Activated naive CD4-positive, alpha-beta T cell treated with anti-CD3 and anti-CD28 coated beads, Interleukin-2, amount 50 U/mL, for 72 hours (primary cell): ENCODE data around the gene HARS1. TPM values are rescaled to one million over a fixed set of nuclear protein-coding genes. Genes with fewer than 3 reads are reported as not detected.
"Not testable (repeated sequence)": the region's sequence is repeated elsewhere in the genome, so short reads cannot be mapped to it uniquely, and the experiment has no call there.

Experiments used
- ATAC-seq, 2 donors: fragments of 150-1000 bp; cut with Tn5 transposase; 2 replicates each; pipeline ENCODE4 v1.10.0; 2021; ENCODE audit warnings: mild to moderate bottlenecking in 2 of 2, moderate library complexity in 2 of 2
- DNase-seq, 2 donors: peaks; one replicate each; pipeline ENCODE4 v3.0.0; 2021 to 2022; ENCODE audit warnings: low spot score in 2 of 2
- H3K27ac Mint-ChIP-seq, 2 donors: one replicate each; pipeline ENCODE4 v1.8.0; 2022; ENCODE audit warnings: mild to moderate bottlenecking in 2 of 2, mixed read lengths in 2 of 2
- H3K36me3 Mint-ChIP-seq, 2 donors: one replicate each; pipeline ENCODE4 v1.8.0; 2022; ENCODE audit warnings: mixed read lengths in 2 of 2
- H3K9me3 Mint-ChIP-seq, 2 donors: one replicate each; pipeline ENCODE4 v1.8.0; 2022; ENCODE audit warnings: mixed read lengths in 2 of 2
- total RNA-seq, 2 donors: library from RNA; stranded (reverse); gene quantifications; one replicate each; pipeline ENCODE4 v1.2.3, GENCODE V29; 2022

HARS1 gene
- total RNA-seq, 2 donors from 2014 or later, result 78.9 to 94.6 TPM

DNA sequence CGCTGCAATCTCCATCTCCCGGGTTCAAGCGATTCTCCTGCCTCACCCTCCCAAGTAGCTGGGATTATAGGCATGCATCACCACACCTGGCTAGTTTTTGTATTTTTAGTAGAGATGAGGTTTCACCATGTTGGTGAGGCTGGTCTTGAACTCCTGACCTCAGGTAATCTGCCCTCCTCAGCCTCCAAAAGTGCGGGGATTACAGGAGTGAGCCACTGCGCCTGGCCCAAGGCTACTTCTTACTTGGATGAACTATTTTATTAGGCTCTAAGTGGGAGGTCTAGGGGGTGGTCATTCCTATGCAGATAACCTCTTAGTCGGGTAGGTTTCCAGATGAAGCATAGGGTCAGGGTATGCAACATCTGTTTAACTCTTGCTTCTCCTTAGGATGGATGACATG is 30.8 kb downstream of the HARS1 start:
- not testable (repeated sequence) for H3K9me3 Mint-ChIP-seq, H3K27ac Mint-ChIP-seq, ATAC-seq, DNase-seq
- H3K36me3 Mint-ChIP-seq, result peaks cover 21 to 42% of the 10 kb centered on the region in 2 donors

- H3K9me3 Mint-ChIP-seq, result no peaks in the 10 kb centered on the region
- no peak for DNase-seq
- no peak for ATAC-seq
- H3K36me3 Mint-ChIP-seq, result peaks cover 12 to 33% of the 10 kb centered on the region in 2 donors
- H3K27ac Mint-ChIP-seq, result peak overlapping the region; percentile 55 to 74
These were observed 32.3 kb downstream of the HARS1 start for GRCh38 chr5:140658870-140659269.

DNA sequence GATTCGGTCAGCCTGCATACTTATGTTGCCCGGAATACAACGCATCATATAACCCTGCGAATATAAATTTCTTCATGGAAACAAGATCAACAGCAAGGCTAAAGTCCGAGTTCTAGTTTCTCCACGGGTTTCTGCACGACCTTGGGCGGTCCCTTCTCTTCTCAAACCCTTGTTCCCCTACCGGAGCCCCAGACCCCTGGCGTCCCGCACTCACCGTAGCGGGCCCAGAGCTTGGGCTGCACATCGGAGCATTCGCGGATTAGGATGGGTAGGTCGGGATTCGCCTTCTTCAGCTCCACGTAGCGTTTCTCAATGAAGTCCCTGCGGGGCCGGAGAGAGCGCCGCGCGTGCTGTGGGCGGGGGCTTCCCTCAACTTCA is 44.1 kb downstream of the HARS1 start:
- ATAC-seq (no peak), DNase-seq (no peak)
- Mint-ChIP-seq H3K9me3 (no peaks in the 10 kb centered on the region), H3K27ac (peak overlapping the region; percentile 95 to 100), H3K36me3 (peaks cover 17% of the 10 kb centered on the region in 2 donors)

DNA sequence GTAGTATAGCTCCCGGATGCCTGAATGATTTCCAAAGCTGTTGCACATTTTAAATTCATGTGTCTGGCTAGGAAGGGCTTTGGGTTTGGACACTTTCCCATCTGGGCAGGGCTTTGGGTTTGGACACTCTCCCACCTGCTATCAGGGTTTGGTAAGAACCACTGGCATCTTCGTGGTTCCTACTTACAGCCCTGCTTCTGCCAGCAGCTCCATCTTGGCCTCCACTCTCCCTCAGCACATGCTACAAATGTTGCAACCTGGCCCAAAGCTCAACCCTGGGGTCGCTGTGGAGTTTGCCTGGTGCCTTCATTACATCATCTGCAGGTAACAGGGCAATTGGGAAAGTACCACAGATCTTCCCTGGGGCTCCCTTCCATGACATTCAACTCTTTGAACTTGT is 48.5 kb downstream of the HARS1 start:
- Mint-ChIP-seq H3K36me3 (peaks cover 10 to 20% of the 10 kb centered on the region in 2 donors), H3K9me3 (no peaks in the 10 kb centered on the region), H3K27ac (peak overlapping the region in 1 of 2 donors; percentile 41)
- DNase-seq, result no peak
- ATAC-seq, result no peak

GRCh38 chr5:140641716-140642115 is 49.5 kb downstream of the HARS1 start:
- DNase-seq (no peak), ATAC-seq (no peak)
- Mint-ChIP-seq H3K36me3 (peaks cover 8 to 11% of the 10 kb centered on the region in 2 donors), H3K9me3 (no peaks in the 10 kb centered on the region), H3K27ac (peak overlapping the region in 1 of 2 donors; percentile 40)

DNA sequence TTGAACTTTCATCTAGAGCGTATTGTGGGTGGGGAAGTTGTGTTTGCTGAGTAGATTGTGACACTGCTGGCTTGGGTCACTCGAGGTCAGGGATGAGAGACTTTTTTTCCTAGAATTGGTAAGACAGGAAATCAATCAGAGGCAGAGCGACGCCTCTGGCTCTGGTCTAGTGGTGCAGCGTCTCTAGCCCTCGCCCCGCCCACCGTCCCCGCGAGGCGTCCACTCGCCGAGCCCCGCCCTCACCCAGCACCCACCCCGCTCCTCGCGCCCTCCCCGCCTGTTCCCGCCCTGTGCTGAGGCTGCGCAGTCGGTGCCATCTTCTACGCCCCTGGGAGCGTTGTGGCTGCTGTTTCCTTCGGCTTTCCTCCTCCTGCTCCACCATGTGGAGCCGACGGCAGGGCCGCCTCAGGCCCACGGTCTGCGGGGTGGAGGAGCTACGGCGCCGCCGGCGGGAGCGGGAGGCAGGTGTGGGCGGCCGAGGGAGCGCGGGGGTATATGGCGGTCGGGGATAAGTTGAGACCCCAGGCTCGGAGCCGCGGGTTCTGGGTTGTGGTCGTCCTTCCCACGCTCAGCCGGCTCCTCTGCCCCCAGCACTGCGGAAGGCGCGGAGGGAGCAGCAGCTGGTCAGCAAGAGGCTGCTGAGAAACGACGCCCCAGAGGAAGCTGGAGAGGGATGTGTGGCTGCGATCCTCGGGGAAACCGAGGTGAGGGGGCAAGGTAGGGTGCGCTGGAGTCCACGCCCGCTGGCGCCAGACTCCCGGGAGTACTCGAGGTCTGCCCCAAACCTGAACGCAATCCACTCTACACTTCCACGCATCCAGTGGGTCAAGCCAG is 51.8 kb downstream of the HARS1 start, which contains the start of gene TMCO6:
Gene TMCO6, plus strand, starts transcription at position 304 of the 834 bp plus-strand sequence. Its CDS starts 77 bp downstream, at position 381.
- H3K36me3 Mint-ChIP-seq, result peaks cover 6 to 8% of the 10 kb centered on the region in 2 donors
- no peaks in the 10 kb centered on the region for H3K9me3 Mint-ChIP-seq
- DNase-seq, result peak; percentile 95
- peak within 1 kb of the TSS; percentile 88 to 99 for H3K27ac Mint-ChIP-seq
- peak; percentile 87 to 93 for ATAC-seq

DNA sequence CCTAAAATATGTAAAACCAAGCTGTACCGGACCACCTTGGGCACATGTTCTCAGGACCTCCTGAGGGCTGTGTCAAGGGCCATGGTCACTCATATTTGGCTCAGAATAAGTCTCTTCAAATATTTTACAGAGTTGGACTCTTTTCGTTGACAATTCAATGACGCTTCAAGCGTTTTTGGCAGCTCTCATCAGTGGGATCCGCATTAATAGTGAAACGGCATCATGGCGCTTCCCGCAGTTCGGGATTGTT is 52.3 kb downstream of the HARS1 start:
- H3K36me3 Mint-ChIP-seq, DNase-seq, H3K9me3 Mint-ChIP-seq, ATAC-seq: not testable (repeated sequence)
- peak overlapping the region; percentile 88 to 99 for H3K27ac Mint-ChIP-seq

DNA sequence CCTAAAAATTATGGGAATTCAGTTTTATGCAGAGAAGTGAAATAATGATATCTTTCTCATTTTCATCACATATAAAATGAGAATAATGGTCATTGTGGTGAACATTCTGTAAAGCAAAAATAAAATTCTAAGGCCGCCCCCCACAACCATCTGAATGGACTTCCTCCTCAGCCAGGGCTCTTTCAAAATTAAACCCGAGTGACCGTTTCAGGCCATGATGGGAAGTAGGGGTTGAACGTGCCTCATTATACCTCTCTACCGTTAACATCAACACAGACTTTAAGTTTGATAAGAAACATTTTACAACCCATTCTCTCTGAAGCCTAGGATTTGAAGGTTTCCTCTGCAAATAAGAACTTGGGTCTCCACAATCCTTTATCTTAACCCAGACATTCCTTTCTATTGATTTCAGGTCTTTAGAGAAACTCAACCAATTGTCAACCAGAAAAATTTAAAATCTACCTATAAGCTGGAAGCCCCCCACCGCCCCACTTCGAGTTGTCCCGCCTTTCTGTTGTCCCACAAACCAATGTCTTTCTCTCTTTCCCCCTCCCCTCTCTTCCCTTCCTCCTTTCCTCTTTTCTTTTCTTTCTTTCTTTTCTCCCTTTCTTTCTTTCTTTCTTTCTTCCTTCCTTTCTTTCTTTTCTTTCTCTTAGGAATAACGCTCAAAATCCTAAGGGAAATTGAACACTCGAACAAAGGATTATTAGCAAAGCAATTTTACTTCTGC is 53.6 kb downstream of the HARS1 start:
- Mint-ChIP-seq H3K36me3 (peaks cover 6 to 8% of the 10 kb centered on the region in 2 donors), H3K9me3 (no peaks in the 10 kb centered on the region), H3K27ac (peak overlapping the region in 1 of 2 donors; percentile 99)
- ATAC-seq (no peak), DNase-seq (no peak)

DNA sequence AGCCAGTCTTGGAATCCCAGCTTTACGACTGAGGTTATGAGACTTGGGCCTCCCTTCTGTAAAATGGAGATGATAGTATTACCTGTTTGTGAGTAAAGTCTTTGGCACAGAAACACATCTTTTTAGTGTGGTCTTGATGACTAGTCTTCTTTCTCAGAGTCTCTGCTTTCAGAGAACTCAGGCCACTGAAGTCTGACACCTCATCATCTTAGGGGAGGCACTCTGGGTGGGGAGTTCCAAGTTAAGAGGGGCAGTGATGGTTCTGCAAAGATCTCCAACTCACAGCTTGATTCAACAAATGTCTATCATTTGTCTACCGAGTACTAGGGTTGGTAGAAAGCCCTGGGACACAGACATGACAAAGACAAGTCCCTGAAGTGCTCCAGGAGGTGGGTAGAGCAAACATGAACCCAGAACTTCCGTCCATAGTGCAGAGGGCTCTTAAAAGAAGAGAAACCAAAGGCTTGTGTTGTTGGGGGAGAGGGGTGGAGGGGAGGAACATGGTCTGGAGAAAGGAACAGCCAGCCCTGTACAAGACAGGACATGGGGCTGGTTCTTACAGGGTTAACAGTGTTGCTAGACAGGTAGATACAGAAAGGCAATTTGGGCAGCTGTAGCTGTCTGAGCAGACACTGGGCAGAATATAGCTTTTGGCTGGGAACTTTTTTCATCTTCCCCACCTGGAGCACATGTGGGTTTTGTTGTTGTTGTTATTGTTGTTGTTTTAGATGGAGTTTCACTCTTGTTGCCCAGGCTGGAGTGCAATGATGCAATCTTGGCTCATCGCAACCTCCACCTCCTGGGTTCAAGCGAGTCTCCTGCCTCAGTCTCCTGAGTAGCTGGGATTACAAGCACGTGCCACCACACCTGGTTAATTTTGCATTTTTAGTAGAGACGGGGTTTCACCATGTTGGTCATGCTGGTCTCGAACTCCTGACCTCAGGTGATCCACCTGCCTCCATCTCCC is 55.6 kb downstream of the HARS1 start:
- H3K27ac Mint-ChIP-seq, result peak overlapping the region; percentile 40 to 77
- peak in 1 of 2 donors; percentile 9 for ATAC-seq
- no peak for DNase-seq
- H3K36me3 Mint-ChIP-seq, result peaks cover 6 to 8% of the 10 kb centered on the region in 2 donors
- no peaks in the 10 kb centered on the region for H3K9me3 Mint-ChIP-seq

- Mint-ChIP-seq H3K27ac (no peak overlapping the region), H3K9me3 (no peaks in the 10 kb centered on the region), H3K36me3 (no peaks in the 10 kb centered on the region)
- ATAC-seq (no peak), DNase-seq (no peak)
These were observed 57.1 kb downstream of the HARS1 start for GRCh38 chr5:140634103-140634502.

DNA sequence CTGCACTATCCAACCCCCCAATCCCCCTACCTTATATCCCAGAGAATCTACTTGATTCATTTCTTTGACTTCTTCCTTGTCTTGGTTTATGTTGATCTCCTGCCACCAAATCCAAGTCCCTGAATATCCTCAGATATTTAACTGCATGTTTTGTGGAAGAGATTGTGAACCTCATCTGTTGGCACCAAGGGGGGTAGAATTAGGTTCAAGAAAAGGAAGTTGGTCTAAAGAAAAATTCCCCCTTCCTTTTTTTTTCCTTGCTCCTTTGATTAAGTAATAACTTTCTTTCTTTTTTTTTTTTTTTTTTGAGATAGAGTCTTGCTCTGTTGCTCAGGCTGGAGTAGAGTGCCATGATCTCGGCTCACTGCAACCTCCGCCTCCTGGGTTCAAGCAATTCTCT is 57.7 kb downstream of the HARS1 start:
- ATAC-seq, result no peak
- no peaks in the 10 kb centered on the region for H3K9me3 Mint-ChIP-seq
- H3K36me3 Mint-ChIP-seq, result no peaks in the 10 kb centered on the region
- no peak overlapping the region for H3K27ac Mint-ChIP-seq
- DNase-seq, result no peak

- peak within 1 kb of the TSS; percentile 14 to 60 for H3K27ac Mint-ChIP-seq
- ATAC-seq, result peak; percentile 24 to 25
- no peaks in the 10 kb centered on the region for H3K9me3 Mint-ChIP-seq
- DNase-seq, result no peak
- H3K36me3 Mint-ChIP-seq, result no peaks in the 10 kb centered on the region
These were observed 58.1 kb downstream of the HARS1 start, which contains the start of gene CD14 for GRCh38 chr5:140633021-140633471. TSS of gene CD14 (minus strand) at chr5:140633175. CDS start at chr5:140633071, 104 bp downstream.

GRCh38 chr5:140632366-140633020 is 58.7 kb downstream of the HARS1 start:
- ATAC-seq (peak; percentile 72 to 82), DNase-seq (peak; percentile 37 to 68)
- Mint-ChIP-seq H3K36me3 (no peaks in the 10 kb centered on the region), H3K27ac (peak overlapping the region; percentile 14 to 60), H3K9me3 (no peaks in the 10 kb centered on the region)

- Mint-ChIP-seq H3K27ac (no peak overlapping the region), H3K36me3 (no peaks in the 10 kb centered on the region), H3K9me3 (no peaks in the 10 kb centered on the region)
- DNase-seq, result no peak
- peak; percentile 30 to 47 for ATAC-seq
These were observed 59.3 kb downstream of the HARS1 start for GRCh38 chr5:140631831-140632365.

DNA sequence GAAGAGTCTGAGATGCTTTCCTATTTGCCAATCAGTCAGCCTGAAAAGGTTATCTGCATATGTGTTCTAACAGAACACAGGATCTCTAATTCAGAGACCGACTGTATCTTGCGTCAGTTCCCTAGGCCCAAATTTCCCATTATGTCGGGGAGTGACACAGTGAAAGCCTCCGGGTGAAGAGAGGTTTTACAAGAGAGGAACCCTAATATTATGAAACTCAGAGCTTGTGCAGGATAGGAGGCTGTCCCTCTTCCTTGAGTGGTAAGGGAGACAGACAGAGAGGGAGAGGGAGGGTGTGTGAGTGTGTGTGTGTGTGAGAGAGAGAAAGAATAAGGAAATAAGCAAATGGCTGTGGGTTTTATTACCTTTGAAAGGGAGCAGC is 60.1 kb downstream of the HARS1 start:
- ATAC-seq (no peak), DNase-seq (no peak)
- Mint-ChIP-seq H3K9me3 (no peaks in the 10 kb centered on the region), H3K36me3 (no peaks in the 10 kb centered on the region), H3K27ac (no peak overlapping the region)
